ENCODE data around the gene SETBP1. TPM values are rescaled to one million over a fixed set of nuclear protein-coding genes. Genes with fewer than 3 reads are reported as not detected.

SETBP1 gene
- total RNA-seq, 1 experiment from 2014 or later = 14.0 TPM

DNA sequence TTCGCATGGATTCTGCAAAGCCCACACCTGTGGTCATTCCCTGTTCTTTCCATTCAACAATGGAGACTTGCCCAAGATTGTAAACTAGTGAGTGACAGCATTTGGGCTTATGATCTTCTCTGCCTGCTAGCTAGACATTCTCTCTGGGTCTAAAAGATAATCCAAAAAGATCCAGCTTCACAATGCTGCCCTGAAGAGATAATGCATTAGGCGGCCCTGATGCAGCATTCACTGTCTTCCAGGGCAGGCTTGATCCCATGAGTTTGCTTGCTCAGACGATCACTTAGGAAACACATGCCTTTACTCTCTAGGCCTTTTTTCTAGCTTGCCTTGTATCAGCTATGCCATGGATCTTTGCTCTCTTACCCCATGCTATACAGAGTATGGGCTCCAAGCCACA lies 196.1 kb downstream of the SETBP1 start:
- ChIA-PET POLR2A (ENCODE audit: low non-redundant PET) (no interaction called here), CTCF (no interaction called here)
- no peaks in the 10 kb centered on the region for H3K4me1 ChIP-seq (ENCODE audit: insufficient read depth, low read length, poor library complexity, severe bottlenecking)
- TF ChIP-seq, protein P1, sequence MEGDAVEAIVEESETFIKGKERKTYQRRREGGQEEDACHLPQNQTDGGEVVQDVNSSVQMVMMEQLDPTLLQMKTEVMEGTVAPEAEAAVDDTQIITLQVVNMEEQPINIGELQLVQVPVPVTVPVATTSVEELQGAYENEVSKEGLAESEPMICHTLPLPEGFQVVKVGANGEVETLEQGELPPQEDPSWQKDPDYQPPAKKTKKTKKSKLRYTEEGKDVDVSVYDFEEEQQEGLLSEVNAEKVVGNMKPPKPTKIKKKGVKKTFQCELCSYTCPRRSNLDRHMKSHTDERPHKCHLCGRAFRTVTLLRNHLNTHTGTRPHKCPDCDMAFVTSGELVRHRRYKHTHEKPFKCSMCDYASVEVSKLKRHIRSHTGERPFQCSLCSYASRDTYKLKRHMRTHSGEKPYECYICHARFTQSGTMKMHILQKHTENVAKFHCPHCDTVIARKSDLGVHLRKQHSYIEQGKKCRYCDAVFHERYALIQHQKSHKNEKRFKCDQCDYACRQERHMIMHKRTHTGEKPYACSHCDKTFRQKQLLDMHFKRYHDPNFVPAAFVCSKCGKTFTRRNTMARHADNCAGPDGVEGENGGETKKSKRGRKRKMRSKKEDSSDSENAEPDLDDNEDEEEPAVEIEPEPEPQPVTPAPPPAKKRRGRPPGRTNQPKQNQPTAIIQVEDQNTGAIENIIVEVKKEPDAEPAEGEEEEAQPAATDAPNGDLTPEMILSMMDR (conservative IDR thresholded peaks at IDR 0.05; ENCODE audit: low read depth, low read length) = no peak
- TF ChIP-seq EZH2 (IDR thresholded peaks at IDR 0.05; ENCODE audit: borderline replicate concordance, low read depth, low read length, poor library complexity, severe bottlenecking) = no peak
- H3K36me3 ChIP-seq (ENCODE audit: insufficient read depth, low read length, poor library complexity, severe bottlenecking) = no peaks in the 10 kb centered on the region
- no peaks in the 10 kb centered on the region for H3K9me3 ChIP-seq (ENCODE audit: low read depth, low read length, poor library complexity, severe bottlenecking)
- intact Hi-C loops (cut with micrococcal nuclease; ENCODE audit: unreplicated experiment) = no loop called here
- no peak for DNase-seq (ENCODE audit: low spot score)
- H3K27ac ChIP-seq (ENCODE audit: low read depth, low read length, poor library complexity, severe bottlenecking) = no peak overlapping the region
- H3K4me3 ChIP-seq (ENCODE audit: low read depth, low read length, poor library complexity, severe bottlenecking) = no peak overlapping the region
- no TSS peak for BruUV-seq (replicated peaks)
- H3K27me3 ChIP-seq (replicated peaks; ENCODE audit: insufficient read depth, low read depth, low read length, poor library complexity) = no peaks in the 10 kb centered on the region

- no peaks in the 10 kb centered on the region for H3K36me3 ChIP-seq (ENCODE audit: insufficient read depth, low read length, poor library complexity, severe bottlenecking)
- TF ChIP-seq EZH2 (IDR thresholded peaks at IDR 0.05; ENCODE audit: borderline replicate concordance, low read depth, low read length, poor library complexity, severe bottlenecking) = no peak
- TF ChIP-seq, protein P1 (conservative IDR thresholded peaks at IDR 0.05; ENCODE audit: low read depth, low read length) = no peak
- no peak overlapping the region for H3K4me3 ChIP-seq (ENCODE audit: low read depth, low read length, poor library complexity, severe bottlenecking)
- H3K9me3 ChIP-seq (ENCODE audit: low read depth, low read length, poor library complexity, severe bottlenecking) = no peaks in the 10 kb centered on the region
- no peaks in the 10 kb centered on the region for H3K27me3 ChIP-seq (replicated peaks; ENCODE audit: insufficient read depth, low read depth, low read length, poor library complexity)
- ChIA-PET CTCF (no interaction called here), POLR2A (ENCODE audit: low non-redundant PET) (no interaction called here)
- H3K27ac ChIP-seq (ENCODE audit: low read depth, low read length, poor library complexity, severe bottlenecking) = no peak overlapping the region
- BruUV-seq (replicated peaks) = no TSS peak
- intact Hi-C loops (cut with micrococcal nuclease; ENCODE audit: unreplicated experiment) = no loop called here
- DNase-seq (ENCODE audit: low spot score) = no peak
- no peaks in the 10 kb centered on the region for H3K4me1 ChIP-seq (ENCODE audit: insufficient read depth, low read length, poor library complexity, severe bottlenecking)
Observed at GRCh38 chr18:44878335-44878734, 197.6 kb downstream of the SETBP1 start.

- no peak for DNase-seq (ENCODE audit: low spot score)
- Histone ChIP-seq H3K27me3 (replicated peaks; ENCODE audit: insufficient read depth, low read depth, low read length, poor library complexity) (no peaks in the 10 kb centered on the region), H3K27ac (ENCODE audit: low read depth, low read length, poor library complexity, severe bottlenecking) (no peak overlapping the region), H3K36me3 (ENCODE audit: insufficient read depth, low read length, poor library complexity, severe bottlenecking) (no peaks in the 10 kb centered on the region), H3K9me3 (ENCODE audit: low read depth, low read length, poor library complexity, severe bottlenecking) (no peaks in the 10 kb centered on the region), H3K4me3 (ENCODE audit: low read depth, low read length, poor library complexity, severe bottlenecking) (no peak overlapping the region), H3K4me1 (ENCODE audit: insufficient read depth, low read length, poor library complexity, severe bottlenecking) (no peaks in the 10 kb centered on the region)
- BruUV-seq (replicated peaks) = no TSS peak
- TF ChIP-seq, protein P1 (conservative IDR thresholded peaks at IDR 0.05; ENCODE audit: low read depth, low read length) = no peak
- TF ChIP-seq EZH2 (IDR thresholded peaks at IDR 0.05; ENCODE audit: borderline replicate concordance, low read depth, low read length, poor library complexity, severe bottlenecking) = no peak
- intact Hi-C loops (cut with micrococcal nuclease; ENCODE audit: unreplicated experiment) = no loop called here
- CTCF ChIA-PET = no interaction called here
- POLR2A ChIA-PET (ENCODE audit: low non-redundant PET) = no interaction called here
Observed at GRCh38 chr18:44880170-44880569, 199.5 kb downstream of the SETBP1 start.
